Stimulated activated CD8-positive, alpha-beta memory T cell treated with anti-CD3 and anti-CD28 coated beads, Interleukin-15, amount 100 ng/mL, for 24 hours (primary cell): ENCODE data around the gene SMOC1.
"Not testable (repeated sequence)": the region's sequence is repeated elsewhere in the genome, so short reads cannot be mapped to it uniquely, and the experiment has no call there.

Experiments
- DNase-seq: peaks from one replicate; pipeline ENCODE4 v3.0.0-alpha.2; 2020; ENCODE audit warnings: low read depth

Gene SMOC1

GRCh38 chr14:69901113-69901951, 22.1 kb downstream of the SMOC1 start:
- DNase-seq, result no peak

- DNase-seq, result not testable (repeated sequence)
Measured at GRCh38 chr14:69903046-69903445, 23.8 kb downstream of the SMOC1 start.

DNA sequence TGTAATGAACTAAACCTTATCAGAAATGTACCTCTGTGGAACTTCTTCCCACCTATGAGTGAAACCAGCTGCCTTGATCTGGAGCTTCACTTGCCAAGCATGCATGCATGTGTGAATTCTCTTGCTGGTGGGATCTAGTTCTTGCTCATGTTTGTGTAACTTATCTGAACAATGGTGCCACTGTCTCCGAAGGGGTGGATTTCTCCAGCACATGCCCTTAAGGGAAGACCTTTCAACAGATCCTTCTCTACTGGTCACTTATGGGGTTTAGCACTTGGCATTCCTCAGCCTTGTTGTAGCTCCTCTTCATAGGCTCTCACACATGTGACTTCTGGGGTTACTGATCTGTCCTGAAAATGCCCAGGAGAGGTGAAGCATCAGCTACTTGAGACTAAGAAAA, 25.0 kb downstream of the SMOC1 start:
- no peak for DNase-seq

DNA sequence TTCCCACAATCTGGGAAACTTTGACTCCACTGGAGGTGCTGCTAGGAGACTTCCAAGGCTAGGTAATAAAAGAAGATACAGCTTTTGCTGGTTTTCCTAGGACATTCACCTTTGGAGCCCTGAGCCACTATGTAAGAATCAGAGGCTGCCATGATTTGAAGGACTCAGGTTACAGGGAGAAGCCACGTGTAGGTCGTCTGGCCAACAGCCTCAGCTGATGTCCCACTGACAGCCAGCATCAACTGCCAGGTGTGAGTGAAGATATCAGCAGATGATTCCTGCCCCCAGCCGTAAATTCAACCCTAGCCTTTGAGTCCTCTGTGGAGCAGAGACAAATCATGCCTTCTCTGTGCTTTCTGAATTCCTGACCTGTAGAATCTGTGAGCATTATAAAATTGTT, 27.0 kb downstream of the SMOC1 start:
- no peak for DNase-seq

DNA sequence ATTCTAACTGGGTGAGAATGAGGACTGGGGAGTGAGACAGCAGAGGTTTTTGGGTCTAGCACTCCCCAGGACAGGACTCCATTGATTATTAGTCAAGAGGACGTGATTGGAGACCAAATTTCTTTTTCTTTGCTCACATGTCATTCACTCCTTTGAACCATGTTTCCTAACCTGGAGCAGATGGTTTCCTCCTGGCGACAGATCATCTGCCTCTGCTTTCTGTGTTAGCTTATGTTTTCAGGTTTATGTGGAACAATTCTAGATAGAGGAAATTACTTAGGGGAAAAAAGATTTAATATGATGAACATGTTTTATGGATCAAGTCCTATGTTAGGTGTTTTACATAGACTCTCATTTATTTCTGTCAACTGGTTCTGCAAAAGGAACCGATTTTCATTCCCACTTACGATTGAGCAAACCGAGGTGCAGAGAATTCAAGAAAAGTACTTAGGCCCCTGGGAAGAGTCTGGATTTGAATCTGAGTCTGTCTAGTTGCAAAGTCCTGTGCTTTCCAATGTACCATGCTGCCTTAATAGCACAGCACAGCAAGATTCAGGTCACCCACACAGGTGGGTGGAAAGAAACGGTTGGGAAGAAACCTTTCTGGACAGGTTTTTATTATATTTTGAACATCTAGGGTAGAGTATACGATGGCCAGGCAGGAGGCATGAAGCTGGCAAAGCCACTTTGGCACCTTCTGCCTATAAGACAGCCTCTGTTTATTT, 30.8 kb downstream of the SMOC1 start:
- no peak for DNase-seq

GRCh38 chr14:69910871-69911270, 31.7 kb downstream of the SMOC1 start:
- DNase-seq, result no peak

- no peak for DNase-seq
Measured at GRCh38 chr14:69913686-69914085, 34.5 kb downstream of the SMOC1 start.

DNA sequence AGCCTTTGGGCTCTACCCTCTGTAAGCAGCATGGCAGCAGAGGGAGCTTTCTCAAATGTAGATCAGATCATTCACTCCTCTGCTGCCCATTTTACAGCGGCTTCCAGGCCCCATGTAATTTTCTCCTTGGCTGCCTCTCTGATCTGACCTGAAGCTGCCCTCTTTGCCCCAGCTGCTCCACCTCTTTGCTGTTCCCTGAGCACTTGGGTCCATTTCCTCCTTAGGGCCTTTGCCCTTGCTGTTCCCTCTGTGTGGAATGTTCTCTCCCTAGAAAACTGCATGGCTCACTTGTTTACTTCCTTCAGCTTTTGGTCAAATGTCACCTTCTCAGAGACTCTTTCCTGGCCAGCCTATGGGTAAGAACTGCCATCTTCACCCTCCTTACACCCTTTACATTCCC, 37.2 kb downstream of the SMOC1 start:
- DNase-seq, result no peak

GRCh38 chr14:69917287-69917686, 38.1 kb downstream of the SMOC1 start:
- no peak for DNase-seq

DNA sequence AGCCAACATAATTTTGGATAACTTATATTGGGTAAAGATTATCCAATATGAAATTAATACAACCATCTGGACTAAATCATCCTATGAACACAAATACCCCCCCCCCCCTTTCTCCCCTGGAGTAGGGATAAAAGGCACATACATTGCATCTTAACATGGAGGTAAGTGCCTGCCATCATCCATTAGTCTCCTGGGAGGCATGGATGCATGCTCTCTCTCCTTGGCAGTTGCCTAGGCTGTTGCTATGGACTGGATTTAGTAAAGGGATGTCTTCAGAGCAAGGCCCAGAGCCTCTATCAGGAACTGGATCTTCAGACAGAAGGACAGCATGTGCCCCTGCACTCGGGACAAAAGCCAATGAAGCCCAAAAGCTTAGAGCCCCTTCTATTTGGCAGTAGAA, 40.6 kb downstream of the SMOC1 start:
- DNase-seq, result no peak

- DNase-seq, result no peak
Measured at GRCh38 chr14:69921052-69921451, 41.8 kb downstream of the SMOC1 start.

DNA sequence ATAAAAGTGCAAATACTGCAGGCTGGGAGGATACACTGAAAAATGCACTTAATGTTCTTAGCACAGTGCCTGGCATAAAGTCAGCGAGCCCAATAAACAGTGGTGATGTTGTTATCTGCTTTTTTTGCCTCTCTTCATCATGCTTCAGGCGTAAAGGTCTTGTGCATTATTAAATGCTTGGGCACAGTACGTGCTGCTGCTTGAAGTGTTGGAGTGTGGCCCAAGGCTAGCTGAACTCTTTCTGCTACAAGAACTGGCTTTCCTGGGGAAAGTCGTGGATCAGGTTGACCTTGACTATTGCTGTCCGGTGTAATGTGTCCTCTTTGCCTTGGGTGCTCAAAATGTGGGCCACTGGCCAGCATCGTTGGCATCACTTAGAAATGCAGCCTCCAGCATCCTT, 43.0 kb downstream of the SMOC1 start:
- no peak for DNase-seq

DNA sequence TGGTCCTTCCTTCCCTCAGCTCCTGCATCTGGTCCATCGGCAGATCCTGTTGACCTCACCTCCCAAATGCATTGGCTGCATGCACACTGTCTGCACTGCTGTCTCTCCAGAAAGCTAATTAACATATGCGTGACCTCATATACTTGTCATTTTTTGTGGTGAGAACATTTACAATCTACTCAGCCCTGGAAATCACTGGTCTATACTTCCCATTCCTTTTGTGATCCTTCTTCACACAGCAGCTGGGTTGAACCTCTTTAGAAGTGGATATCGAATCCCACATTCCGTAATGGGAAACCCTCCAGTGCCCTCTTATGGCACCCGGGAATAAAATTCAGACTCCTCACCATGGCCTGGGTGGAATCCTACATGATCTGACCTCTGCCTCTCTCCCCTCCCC, 45.0 kb downstream of the SMOC1 start:
- no peak for DNase-seq

DNA sequence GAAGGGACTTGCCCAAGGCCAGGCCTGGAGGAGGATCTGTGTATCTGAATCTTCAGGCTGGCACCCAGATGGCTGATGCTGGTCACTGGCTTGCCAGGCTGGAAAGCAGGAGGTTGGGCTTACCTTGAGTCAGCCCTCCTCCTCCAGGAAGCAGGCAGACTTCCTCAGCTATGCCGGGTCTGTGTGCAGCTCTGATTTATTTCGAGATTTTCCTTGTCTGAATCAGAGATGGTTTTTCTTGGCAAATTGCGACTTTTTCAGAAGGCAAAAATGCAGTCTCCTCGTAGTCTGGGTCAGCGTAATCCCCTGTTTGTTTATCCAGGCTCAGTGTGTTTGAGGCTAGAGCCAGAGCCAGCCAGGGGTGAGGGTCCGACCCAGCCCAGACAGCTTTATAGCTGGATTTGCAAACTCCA, 48.9 kb downstream of the SMOC1 start:
- DNase-seq, result no peak

DNA sequence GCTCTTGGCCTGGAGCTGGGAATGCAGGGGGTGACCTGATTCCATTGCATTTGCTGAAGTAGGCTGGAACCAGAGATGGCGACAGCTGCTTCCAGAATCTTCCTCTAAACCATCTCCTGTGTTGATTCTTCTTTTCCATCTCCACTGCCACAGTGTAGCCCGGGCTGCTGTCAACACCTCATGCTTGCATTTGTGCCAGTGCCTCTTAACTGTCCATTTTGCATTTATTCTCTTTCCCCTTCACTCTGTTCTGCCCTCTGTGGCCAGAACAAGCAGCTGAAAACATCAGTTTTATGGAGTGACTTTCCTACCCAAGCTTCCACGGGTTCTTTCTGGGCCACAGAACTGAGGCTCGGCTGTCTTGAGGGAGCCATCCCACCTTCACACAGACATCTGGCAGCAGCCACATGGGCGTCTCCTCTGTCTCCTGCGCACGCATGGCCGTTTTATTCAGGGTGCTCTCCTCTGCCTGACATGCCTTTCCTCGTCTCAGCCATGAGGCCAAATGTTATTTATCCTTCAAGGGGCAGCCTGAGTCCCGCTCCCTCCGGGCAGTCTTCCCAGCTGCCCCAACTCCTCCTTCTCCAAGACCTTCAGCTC, 51.7 kb downstream of the SMOC1 start:
- no peak for DNase-seq

DNA sequence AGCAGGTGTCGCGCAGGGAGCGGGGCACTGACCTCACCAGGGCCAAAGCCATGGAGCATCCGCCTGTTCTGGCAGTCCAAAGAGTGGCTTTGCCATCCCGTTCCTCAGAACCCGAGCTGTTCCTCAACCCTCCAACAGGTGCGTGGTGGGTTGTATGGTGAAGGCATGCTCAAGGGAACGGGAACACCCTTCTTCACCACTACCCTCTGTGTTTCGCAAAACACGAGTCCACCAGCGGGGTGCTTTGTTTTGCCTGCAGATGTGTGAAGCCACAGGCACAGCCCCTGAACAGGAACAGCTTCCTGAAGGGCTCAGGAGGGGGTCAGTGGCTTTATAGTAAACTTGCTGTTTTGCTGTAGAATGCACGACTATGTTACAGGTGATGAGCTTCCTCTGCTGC, 52.7 kb downstream of the SMOC1 start:
- DNase-seq, result no peak

GRCh38 chr14:69932391-69932790, 53.2 kb downstream of the SMOC1 start:
- DNase-seq, result no peak

DNA sequence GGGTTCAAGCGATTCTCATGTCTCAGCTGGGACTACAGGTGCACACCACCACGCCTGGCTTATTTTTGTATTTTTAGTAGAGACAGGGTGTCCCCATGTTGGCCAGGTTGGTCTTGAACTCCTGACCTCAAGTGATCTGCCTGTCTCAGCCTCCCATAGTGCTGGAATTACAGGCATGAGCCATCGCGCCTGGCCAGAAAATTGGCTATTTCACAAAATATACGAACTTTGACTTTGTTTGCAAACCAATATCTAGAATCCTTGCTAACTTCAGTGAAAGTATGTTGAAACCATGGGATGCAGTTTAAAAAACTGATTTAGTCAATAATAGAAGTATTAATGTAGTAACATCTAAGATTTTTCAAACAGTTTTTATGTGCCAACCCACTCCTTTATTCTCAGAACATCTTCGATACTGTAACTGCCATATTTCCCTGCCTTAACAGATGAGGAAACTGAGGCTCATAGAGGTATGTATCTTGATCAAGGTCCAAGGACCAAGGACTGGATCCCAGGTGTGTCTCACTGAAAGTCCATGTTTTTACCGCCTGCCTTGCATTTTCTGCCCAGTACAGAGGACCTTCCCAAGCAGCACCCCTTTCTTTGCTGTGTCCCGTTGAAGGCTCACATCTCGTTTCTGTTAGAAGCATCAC, 54.5 kb downstream of the SMOC1 start:
- DNase-seq, result no peak

DNA sequence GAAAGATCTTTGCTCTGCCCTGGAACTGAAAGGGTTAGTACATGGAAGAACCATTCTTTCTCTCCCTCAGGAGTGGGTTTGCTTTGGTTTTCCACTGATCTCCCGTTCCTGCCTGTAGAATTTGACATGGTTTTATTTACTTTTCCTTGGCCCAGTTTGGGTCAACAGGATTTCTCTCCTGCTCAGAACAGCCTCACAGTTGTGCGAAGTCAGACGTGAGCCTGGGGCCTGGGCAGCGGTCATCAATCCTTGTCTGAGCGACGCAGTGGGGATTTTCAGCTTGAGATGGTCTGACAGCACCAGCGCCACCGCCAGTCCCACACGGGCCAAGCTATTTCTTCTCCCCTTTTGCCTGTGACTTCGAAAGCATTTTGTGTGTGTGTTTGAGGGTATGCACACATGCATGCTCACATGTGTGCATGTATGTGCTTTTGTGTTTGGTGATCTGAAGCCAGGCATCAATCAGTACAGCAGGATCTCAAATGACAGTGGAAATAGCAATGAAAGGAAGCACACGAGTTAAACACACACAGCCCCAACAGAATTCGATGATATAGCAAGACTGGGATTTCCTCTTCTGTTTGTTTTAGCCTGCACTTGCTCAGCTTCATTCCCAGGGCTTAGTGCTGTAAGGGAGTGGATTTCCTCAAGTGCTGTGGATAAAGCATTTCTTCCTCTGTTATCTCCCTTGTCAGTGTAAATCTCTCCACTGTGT, 58.3 kb downstream of the SMOC1 start:
- DNase-seq, result no peak

DNA sequence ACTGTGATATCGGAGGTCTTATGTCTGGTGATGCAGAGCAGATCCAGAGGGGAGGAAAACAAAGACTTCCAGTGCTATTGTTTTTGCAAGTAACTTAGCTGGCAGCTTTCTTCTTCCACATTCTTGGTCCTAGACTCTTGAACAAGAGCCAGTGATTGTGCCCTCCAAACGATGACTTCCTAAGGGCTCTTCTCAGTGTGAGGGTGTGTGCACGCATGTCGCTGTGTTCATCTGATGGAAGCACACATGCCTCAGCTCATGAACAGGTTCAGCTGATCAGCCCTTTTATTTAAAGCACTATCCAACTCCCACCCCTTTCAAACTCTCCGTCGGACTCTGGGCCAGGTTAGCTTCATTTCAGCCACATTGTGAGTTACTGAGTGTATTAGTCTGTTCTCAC, 59.5 kb downstream of the SMOC1 start:
- DNase-seq, result no peak

DNA sequence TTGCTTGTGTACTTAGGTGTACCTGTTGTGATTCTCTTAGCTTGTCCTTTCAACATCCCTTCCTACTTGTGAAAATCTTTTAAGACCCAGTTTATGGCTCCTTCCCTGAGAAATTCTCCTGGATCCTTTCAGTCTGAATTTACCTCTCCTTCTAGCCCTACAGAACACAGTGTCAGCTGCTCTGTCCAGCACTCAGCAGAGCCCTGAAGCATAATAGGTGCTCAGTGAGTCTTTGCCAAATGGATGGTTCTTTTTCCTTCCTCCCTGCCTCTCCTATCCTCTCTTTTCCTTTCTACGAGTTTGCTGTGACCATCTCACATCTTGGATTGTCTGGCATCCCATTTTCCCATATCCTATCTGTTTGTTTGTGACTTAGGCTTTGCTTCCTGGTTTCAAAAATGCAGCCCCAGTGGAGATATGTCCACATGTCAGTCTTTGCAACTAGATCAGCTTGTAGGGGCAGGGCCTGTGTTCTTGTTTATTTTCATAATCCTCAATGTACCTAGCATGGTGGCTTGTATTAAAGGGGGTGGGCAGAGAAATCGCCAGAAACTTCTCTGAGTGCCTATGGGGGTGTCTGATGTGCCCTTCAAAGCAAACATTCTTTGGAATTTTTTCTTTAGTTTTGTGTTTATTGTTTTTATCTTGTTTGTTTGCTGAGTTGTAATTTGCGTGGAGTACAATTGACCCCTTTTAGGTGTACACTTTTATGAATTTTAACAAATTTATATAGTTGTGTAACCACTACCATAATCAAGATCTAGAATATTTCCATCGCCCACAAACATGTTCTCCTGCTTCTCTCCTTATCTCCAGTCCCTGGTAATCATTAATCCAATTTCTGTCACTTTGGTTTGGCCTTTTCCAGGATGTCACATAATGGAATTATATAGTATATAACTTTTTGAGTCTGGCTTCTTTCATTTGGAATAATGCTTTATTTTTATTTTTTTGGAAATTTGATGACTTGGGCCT, 62.8 kb downstream of the SMOC1 start:
- DNase-seq, result no peak
